ENCODE results near the gene EVPL.

GRCh38 chr17:76072148-76072858 lies 45.2 kb upstream of the EVPL start, which contains the start of gene SRP68:
- TF ChIP-seq CTCF (IDR thresholded peaks at IDR 0.05; ENCODE audit: poor library complexity) (no peak), EZH2phosphoT487 (IDR thresholded peaks at IDR 0.05; ENCODE audit: low read depth, severe bottlenecking, unreplicated experiment) (no peak), EZH2 (IDR thresholded peaks at IDR 0.05; ENCODE audit: borderline replicate concordance) (no peak)
